ENCODE results near the gene PLA2G4E. TPM values are rescaled to one million over a fixed set of nuclear protein-coding genes. Genes with fewer than 3 reads are reported as not detected.

The PLA2G4E gene
- total and polyA plus RNA-seq, 2 of the 13 experiments (the other 11 are each of a cell fraction or from before 2014, with no cell fraction given): not detected

DNA sequence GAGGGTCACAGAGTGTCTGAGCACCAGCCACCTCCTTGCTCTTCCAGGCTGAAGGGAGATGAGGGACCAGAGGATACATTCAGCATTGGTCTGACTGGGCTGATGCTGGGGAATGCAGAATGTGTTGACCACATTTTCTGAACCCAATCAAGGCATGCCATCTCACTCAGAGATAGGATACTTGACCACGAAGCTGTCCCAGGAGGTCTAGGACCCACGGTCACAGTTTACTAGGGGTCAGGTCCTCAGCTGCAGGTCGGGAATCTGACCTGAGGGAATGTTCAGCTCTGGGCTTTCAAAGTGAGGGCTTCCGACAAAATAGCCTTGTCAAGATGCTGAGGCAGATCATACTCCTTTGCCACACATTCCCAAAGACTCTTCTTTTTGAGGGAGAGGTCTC, 19.6 kb downstream of the PLA2G4E start (continued):
- TF ChIP-seq JDP2 (CRISPR knock-in tag; IDR thresholded peaks at IDR 0.05; ENCODE audit: borderline replicate concordance): no peak
- TF ChIP-seq, protein P1, sequence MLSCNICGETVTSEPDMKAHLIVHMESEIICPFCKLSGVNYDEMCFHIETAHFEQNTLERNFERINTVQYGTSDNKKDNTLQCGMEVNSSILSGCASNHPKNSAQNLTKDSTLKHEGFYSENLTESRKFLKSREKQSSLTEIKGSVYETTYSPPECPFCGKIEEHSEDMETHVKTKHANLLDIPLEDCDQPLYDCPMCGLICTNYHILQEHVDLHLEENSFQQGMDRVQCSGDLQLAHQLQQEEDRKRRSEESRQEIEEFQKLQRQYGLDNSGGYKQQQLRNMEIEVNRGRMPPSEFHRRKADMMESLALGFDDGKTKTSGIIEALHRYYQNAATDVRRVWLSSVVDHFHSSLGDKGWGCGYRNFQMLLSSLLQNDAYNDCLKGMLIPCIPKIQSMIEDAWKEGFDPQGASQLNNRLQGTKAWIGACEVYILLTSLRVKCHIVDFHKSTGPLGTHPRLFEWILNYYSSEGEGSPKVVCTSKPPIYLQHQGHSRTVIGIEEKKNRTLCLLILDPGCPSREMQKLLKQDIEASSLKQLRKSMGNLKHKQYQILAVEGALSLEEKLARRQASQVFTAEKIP (CRISPR knock-in tag; IDR thresholded peaks at IDR 0.05; ENCODE audit: borderline replicate concordance): no peak
- TF ChIP-seq, protein P2, sequence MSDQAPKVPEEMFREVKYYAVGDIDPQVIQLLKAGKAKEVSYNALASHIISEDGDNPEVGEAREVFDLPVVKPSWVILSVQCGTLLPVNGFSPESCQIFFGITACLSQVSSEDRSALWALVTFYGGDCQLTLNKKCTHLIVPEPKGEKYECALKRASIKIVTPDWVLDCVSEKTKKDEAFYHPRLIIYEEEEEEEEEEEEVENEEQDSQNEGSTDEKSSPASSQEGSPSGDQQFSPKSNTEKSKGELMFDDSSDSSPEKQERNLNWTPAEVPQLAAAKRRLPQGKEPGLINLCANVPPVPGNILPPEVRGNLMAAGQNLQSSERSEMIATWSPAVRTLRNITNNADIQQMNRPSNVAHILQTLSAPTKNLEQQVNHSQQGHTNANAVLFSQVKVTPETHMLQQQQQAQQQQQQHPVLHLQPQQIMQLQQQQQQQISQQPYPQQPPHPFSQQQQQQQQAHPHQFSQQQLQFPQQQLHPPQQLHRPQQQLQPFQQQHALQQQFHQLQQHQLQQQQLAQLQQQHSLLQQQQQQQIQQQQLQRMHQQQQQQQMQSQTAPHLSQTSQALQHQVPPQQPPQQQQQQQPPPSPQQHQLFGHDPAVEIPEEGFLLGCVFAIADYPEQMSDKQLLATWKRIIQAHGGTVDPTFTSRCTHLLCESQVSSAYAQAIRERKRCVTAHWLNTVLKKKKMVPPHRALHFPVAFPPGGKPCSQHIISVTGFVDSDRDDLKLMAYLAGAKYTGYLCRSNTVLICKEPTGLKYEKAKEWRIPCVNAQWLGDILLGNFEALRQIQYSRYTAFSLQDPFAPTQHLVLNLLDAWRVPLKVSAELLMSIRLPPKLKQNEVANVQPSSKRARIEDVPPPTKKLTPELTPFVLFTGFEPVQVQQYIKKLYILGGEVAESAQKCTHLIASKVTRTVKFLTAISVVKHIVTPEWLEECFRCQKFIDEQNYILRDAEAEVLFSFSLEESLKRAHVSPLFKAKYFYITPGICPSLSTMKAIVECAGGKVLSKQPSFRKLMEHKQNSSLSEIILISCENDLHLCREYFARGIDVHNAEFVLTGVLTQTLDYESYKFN (CRISPR knock-in tag; conservative IDR thresholded peaks at IDR 0.05): no peak

DNA sequence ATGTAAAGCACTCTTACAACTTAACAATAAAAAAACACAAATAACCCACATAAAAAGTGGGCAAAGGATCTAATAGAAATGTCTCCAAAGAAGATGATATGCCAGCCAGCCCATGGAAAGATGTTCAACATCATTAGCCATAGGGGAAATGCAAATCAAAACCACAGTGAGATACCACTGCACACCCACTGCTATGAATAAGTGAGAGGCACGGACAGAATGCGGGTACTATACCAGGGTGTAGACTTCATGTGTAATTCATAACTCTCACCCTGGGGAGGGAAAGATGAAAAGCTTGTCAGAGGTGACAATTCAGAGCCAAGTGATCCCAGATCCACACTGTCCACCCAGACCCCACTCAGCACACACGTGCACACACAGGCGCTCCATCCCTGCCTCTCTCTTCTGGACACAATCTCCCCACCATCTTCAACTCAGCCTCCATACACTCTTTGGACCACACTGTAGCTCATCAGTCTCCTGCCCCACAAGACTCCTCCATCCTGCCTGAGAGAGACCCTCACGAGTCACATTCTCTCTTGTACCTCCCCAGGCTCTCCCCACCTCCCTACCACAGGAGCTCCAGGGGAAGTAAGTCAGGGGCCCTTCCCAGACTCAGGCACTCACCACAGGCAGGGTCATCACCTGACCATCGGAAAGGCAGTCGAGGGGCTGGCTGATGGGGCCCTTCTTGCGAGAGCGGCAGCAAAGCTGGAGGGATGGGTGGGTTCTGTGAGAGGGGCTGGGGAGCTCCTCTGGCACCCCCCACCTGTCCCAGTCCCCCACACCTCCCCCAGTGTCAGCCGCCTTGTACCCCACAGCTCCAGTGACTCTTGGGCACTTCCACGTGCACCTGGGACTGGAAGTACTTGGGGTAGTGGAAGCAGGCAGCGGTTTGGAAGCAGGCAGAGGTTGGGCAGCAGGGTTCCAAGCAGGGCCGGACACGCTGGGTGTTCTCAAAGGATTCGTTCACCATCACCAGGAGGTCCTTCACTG, 21.3 kb downstream of the PLA2G4E start:
- H2AFZ ChIP-seq (ENCODE audit: low read length): no peak overlapping the region
- no TSS peak for BruUV-seq (replicated peaks)
- H3K36me3 ChIP-seq (replicated peaks in 1 of 2; ENCODE audit: control insufficient read depth in 1 of 2, insufficient read depth in 2 of 2, low read length in 2 of 2): no peaks in the 10 kb centered on the region
- no peaks in the 10 kb centered on the region for H4K20me1 ChIP-seq (ENCODE audit: insufficient read depth, low read length)
- no peak overlapping the region for H3K27ac ChIP-seq (ENCODE audit: extremely low read length, insufficient read depth, low read length)
- intact Hi-C loops (cut with micrococcal nuclease; ENCODE audit: unreplicated experiment): no loop called here
- peaks cover under 1 to 32% of the 10 kb centered on the region in 2 experiments; a peak in 3 of 5 replicates for H3K27me3 ChIP-seq (ENCODE audit: control insufficient read depth in 1 of 2, insufficient read depth in 2 of 2, low read length in 2 of 2)
- 22% methylated on average over 11 of the region's 15 CpGs for WGBS (ENCODE audit: low lambda C conversion rate)
- H3K4me1 ChIP-seq (ENCODE audit: insufficient read depth, low read length): peaks cover 9% of the 10 kb centered on the region; the same call in 1 of the 2 replicates
- ATAC-seq (no peak), DNase-seq (ENCODE audit: low spot score) (no peak), FAIRE-seq (no peak)
- H3K4me2 ChIP-seq (ENCODE audit: low read depth, low read length): no peak overlapping the region
- no peaks in the 10 kb centered on the region for H3K79me2 ChIP-seq (ENCODE audit: insufficient read depth, low read length)
- ChIA-PET POLR2A (no interaction called here), CTCF (ENCODE audit: low intra/inter-chr PET ratio, low total read pairs) (no interaction called here)
- in situ Hi-C loops (cut with HindIII; ENCODE audit: extremely low pct_ligation_motif_present, low pct_unique_long_range_greater_than_20kb): no loop called here
- no peak overlapping the region for H3K9ac ChIP-seq (ENCODE audit: insufficient read depth, low read depth, low read length)
- TF ChIP-seq NFKB2 (CRISPR knock-in tag; IDR thresholded peaks at IDR 0.05; ENCODE audit: borderline replicate concordance): no peak
- TF ChIP-seq ZNF296 (CRISPR knock-in tag; conservative IDR thresholded peaks at IDR 0.05): no peak
- H3K4me3 ChIP-seq (replicated peaks in 1 of 3; ENCODE audit: insufficient read depth in 1 of 3, low read depth in 2 of 3, low read length in 3 of 3): no peak overlapping the region
- H3K9me3 ChIP-seq (ENCODE audit: low read length): no peaks in the 10 kb centered on the region

All from HepG2 (cell line).